H1 (cell line): ENCODE data around the gene SMARCB1. TPM values are rescaled to one million over a fixed set of nuclear protein-coding genes. Genes with fewer than 3 reads are reported as not detected.

Experiments
- CHD1 ChIP-seq: IDR thresholded peaks from 2 replicates; pipeline ENCODE4 v1.6.1; 2012; ENCODE audit warnings: low read depth, low read length, improper control_type of control experiment
- NANOG ChIP-seq: IDR thresholded peaks from 2 replicates; pipeline ENCODE4 v1.6.1; 2011; ENCODE audit warnings: low read length, low read depth, mild to moderate bottlenecking, inconsistent platforms; ENCODE audit not compliant: insufficient read depth, poor library complexity, severe bottlenecking
- RFX5 ChIP-seq: IDR thresholded peaks from 2 replicates; pipeline ENCODE4 v1.6.1; 2011; ENCODE audit warnings: low read depth, low read length, improper control_type of control experiment, borderline replicate concordance
- YY1 ChIP-seq: IDR thresholded peaks from 2 replicates; pipeline ENCODE4 v1.6.1; 2011; ENCODE audit warnings: low read depth, mild to moderate bottlenecking, low read length
- polyA plus RNA-seq, 7 experiments: library from polyadenylated mRNA; depleted of rRNA in 3 of 7; stranded (reverse) in 5 of 7; unstranded in 2 of 7; fragments of >200 nt in 5 of 7; fragments of 200-250 nt in 2 of 7; gene quantifications; 1 replicate in 5 of 7; 2 replicates in 1 of 7; 4 replicates in 1 of 7; pipeline versions ENCODE4 v1.2.1 to v1.2.3, GENCODE V29; 2011 to 2013; ENCODE audit warnings: missing spikeins in 2 of 7, mixed read lengths in 2 of 7
- total RNA-seq: library from RNA; stranded (reverse); fragmentation: NEBNext Ultra II Directional; extraction: Animal tissue kit (Norgen Biotek cat#: 25700); gene quantifications from 2 replicates; pipeline ENCODE4 v1.2.1, GENCODE V29; 2021

The SMARCB1 gene
- total and polyA plus RNA-seq, 2 of the 8 experiments (the other 6 are each of a cell fraction or from before 2014, with no cell fraction given), result 116 to 145 TPM

DNA sequence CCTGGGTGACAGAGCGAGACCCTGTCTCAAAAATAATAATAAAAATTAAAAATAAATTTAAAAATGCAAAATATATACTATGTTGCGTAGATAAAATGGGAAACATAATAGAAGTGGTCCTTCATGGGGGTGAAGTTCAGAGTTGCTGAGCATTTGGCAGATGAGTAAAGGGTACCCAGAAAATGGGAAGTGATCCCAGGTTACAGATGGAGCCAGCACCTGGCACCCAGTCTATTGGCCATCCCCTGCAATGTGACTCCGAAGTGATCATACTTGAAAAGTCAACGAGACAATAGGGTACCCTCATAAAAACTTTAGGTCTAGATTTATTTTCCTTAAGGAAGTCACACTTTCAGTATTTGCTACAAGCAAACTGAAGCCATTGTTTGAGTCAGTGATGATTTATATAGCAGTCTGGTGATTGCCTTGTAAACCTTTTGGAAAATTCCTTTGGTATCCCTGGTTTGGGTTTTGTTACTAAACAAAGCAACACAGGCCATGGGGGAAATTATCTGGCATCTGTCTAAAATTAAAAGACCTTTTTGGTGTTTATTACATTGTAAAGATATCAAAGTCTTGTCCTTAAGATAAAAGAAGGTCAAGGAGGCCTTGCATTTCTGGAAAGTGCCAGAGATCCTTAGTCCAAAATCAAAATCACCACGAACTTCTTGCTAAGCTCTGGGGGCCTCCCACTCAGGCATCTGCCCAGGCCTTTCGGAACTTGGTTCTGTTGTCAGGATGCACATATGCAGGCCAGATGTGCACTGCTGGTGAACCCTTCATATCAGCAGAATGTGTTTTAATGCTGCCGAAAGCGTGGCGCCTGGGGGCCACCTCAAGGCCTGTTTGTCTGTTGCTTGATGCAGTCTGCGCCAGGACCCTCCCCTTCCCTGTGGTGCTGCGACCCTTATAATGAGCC, 4.3 kb downstream of the SMARCB1 start (continued):
- TF ChIP-seq RFX5 (no peak), YY1 (no peak), NANOG (no peak), CHD1 (no peak)
